SK-N-SH (cell line): ENCODE measurements around the gene IMPACT.

Experiments used
- CHD2 ChIP-seq: fragments of 150-350 bp; IDR thresholded peaks from 2 replicates; pipeline ENCODE4 v1.6.1; 2018; ENCODE audit warnings: low read length; ENCODE audit not compliant: partially characterized antibody
- CTCF ChIP-seq: fragments of 200-600 bp; sonication (generic); IDR thresholded peaks from 2 replicates; pipeline ENCODE4 v1.6.1; 2017; ENCODE audit warnings: antibody characterized with exemption, mild to moderate bottlenecking, moderate library complexity
- FOSL2 ChIP-seq: IDR thresholded peaks from 2 replicates; pipeline ENCODE4 v1.4.0; 2012; ENCODE audit warnings: low read depth, mild to moderate bottlenecking, moderate library complexity, borderline replicate concordance
- FOXJ3 ChIP-seq: sonication (generic); formaldehyde crosslinking; IDR thresholded peaks from 2 replicates; pipeline ENCODE4 v1.5.1; 2020; ENCODE audit warnings: mild to moderate bottlenecking, missing genetic modification reagents
- GATA2 ChIP-seq: sonication (generic); formaldehyde crosslinking; IDR thresholded peaks from 2 replicates; pipeline ENCODE4 v1.5.0; 2020; ENCODE audit warnings: mild to moderate bottlenecking, missing genetic modification reagents
- NRF1 ChIP-seq: IDR thresholded peaks from 2 replicates; pipeline ENCODE4 v1.6.1; 2012; ENCODE audit warnings: low read depth, mild to moderate bottlenecking, low read length
- PBX3 ChIP-seq: IDR thresholded peaks from 2 replicates; pipeline ENCODE4; 2012
- POLR2AphosphoS5 ChIP-seq: IDR thresholded peaks from 2 replicates; pipeline ENCODE4 v1.6.1; 2012; ENCODE audit warnings: low read depth, low read length
- RAD21 ChIP-seq: IDR thresholded peaks from 2 replicates; pipeline ENCODE4 v1.6.1; 2012; ENCODE audit warnings: mild to moderate bottlenecking, low read length
- REST ChIP-seq: IDR thresholded peaks from 2 replicates; pipeline ENCODE4 v1.6.1; 2012; ENCODE audit warnings: mild to moderate bottlenecking, low read depth, low read length, moderate library complexity
- TCF12 ChIP-seq: IDR thresholded peaks from 2 replicates; pipeline ENCODE4 v1.4.0; 2012
- TEAD4 ChIP-seq: IDR thresholded peaks from 2 replicates; pipeline ENCODE4 v1.4.0; 2012; ENCODE audit warnings: mild to moderate bottlenecking, borderline replicate concordance; ENCODE audit not compliant: insufficient read depth

GRCh38 chr18:24402209-24402785, 24.2 kb upstream of the IMPACT start:
- TF ChIP-seq CTCF, result peak; percentile 39
- TF ChIP-seq POLR2AphosphoS5, result no peak
- no peak for TF ChIP-seq PBX3
- TF ChIP-seq FOSL2, result no peak
- TF ChIP-seq NRF1, result no peak
- TF ChIP-seq RAD21, result no peak
- TF ChIP-seq TEAD4, result no peak
- TF ChIP-seq TCF12, result no peak
- no peak for TF ChIP-seq REST
- TF ChIP-seq CHD2, result no peak
- TF ChIP-seq GATA2 (CRISPR knock-in tag), result no peak
- TF ChIP-seq FOXJ3 (CRISPR knock-in tag), result no peak
